Breast epithelium (tissue), 3 donors: ENCODE data around the gene GTPBP4.

Experiments used
- CTCF ChIP-seq, 3 donors: fragments of 450-650 bp; IDR thresholded peaks; one replicate each; pipeline ENCODE4 v1.5.1; 2016 to 2017; ENCODE audit warnings: antibody characterized with exemption in 3 of 3, mild to moderate bottlenecking in 3 of 3, moderate library complexity in 3 of 3
- POLR2A ChIP-seq: fragments of 450-650 bp; IDR thresholded peaks from one replicate; pipeline ENCODE4 v1.6.1; 2016; ENCODE audit warnings: antibody characterized with exemption, mild to moderate bottlenecking, moderate library complexity
- POLR2AphosphoS5 ChIP-seq, 3 donors: sonication (generic); formaldehyde crosslinking; IDR thresholded peaks; one replicate each; pipeline ENCODE4 v1.6.1; 2017; ENCODE audit warnings: antibody characterized with exemption in 3 of 3

GRCh38 chr10:964988-965417 is 23.2 kb upstream of the GTPBP4 start:
- no peak for TF ChIP-seq CTCF (IDR thresholded peaks at IDR 0.05)
- no peak for TF ChIP-seq POLR2A
- TF ChIP-seq POLR2AphosphoS5 (IDR thresholded peaks at IDR 0.05), result no peak
